Motor neuron (in vitro differentiated cells): ENCODE measurements around the gene TMEM178A. TPM values are rescaled to one million over a fixed set of nuclear protein-coding genes. Genes with fewer than 3 reads are reported as not detected.
A peak's percentile ranks its signal among the peaks of the same experiment; 100 is the strongest.

Experiments used
- ATAC-seq, 8 experiments: fragments of 200-7000 bp; cut with Tn5 transposase; replicated peaks in 6 of 8; 2 replicates each; pipeline ENCODE4 v1.8.0; 2021; ENCODE audit warnings: mild to moderate bottlenecking in 8 of 8, moderate library complexity in 8 of 8
- H3K27ac ChIP-seq, 2 donors: fragments of 250-450 bp; sonication (Bioruptor Pico); 2 replicates each; pipeline ENCODE4 v1.9.0; 2021; ENCODE audit warnings: antibody characterized with exemption in 2 of 2, mild to moderate bottlenecking in 2 of 2, moderate library complexity in 1 of 2
- H3K4me1 ChIP-seq, 2 donors: fragments of 250-450 bp; sonication (Bioruptor Pico); replicated peaks in 1 of 2; 2 replicates each; pipeline ENCODE4 v1.6.1; 2021; ENCODE audit warnings: antibody characterized with exemption in 2 of 2, mild to moderate bottlenecking in 2 of 2, moderate library complexity in 1 of 2
- H3K4me3 ChIP-seq, 5 donors: fragments of 250-450 bp; sonication (Bioruptor Pico); 2 replicates each; pipeline ENCODE4 v1.9.0; 2021; ENCODE audit warnings: antibody characterized with exemption in 5 of 5, mild to moderate bottlenecking in 5 of 5, moderate library complexity in 4 of 5
- WGBS, 10 experiments: fragments of 450-650 bp; shearing (Covaris generic); methylation state at CpG; one replicate each; pipeline ENCODE4 v1.0.0; 2022; 5-methylcytosine and 5-hydroxymethylcytosine counted together
- in situ Hi-C, 9 experiments: fragments of 400-800 bp; cut with MboI; loops; one replicate each; pipeline ENCODE4 v1.15.0; 2021; ENCODE audit warnings: low sequenced_read_pairs in 9 of 9, low pct_unique_long_range_greater_than_20kb in 2 of 9; ENCODE audit not compliant: unreplicated experiment in 9 of 9
- total RNA-seq, 8 experiments: library from RNA; unstranded; fragments of 300-600 nt; gene quantifications; 2 replicates each; pipeline versions ENCODE4 v1.2.3 to v1.2.4, GENCODE V29; 2022

Gene TMEM178A
- total RNA-seq, 8 experiments from 2014 or later: 4.9 to 97.7 (median 22.8) TPM

- in situ Hi-C loops: no loop called here
- 13 to 93% (median 62%) methylated on average over 1 to 4 of the region's 4 CpGs; no CpG with 5 or more reads in 1 of the 10 experiments for WGBS, 10 experiments
- H3K4me3 ChIP-seq: no peak overlapping the region
- no peak overlapping the region for H3K27ac ChIP-seq
- no peaks in the 10 kb centered on the region for H3K4me1 ChIP-seq
- peak in 3 of 8 experiments; percentile 30 to 61 (median 42) for ATAC-seq
Observed at GRCh38 chr2:39632876-39633275, 32.8 kb upstream of the TMEM178A start.

GRCh38 chr2:39636306-39636705 lies 29.4 kb upstream of the TMEM178A start:
- Histone ChIP-seq H3K27ac (no peak overlapping the region), H3K4me3 (no peak overlapping the region), H3K4me1 (no peaks in the 10 kb centered on the region)
- 49 to 100% (median 90%) methylated on average over 1 to 3 of the region's 3 CpGs; no CpG with 5 or more reads in 1 of the 10 experiments for WGBS, 10 experiments
- in situ Hi-C loops: no loop called here
- no peak for ATAC-seq

- in situ Hi-C loops: no loop called here
- WGBS, 10 experiments: 50 to 100% (median 88%) methylated on average over 1 to 3 of the region's 3 CpGs
- no peaks in the 10 kb centered on the region for H3K4me1 ChIP-seq
- no peak overlapping the region for H3K4me3 ChIP-seq
- no peak overlapping the region for H3K27ac ChIP-seq
- ATAC-seq: no peak
Observed at GRCh38 chr2:39638581-39638980, 27.1 kb upstream of the TMEM178A start.

GRCh38 chr2:39640107-39640506 lies 25.6 kb upstream of the TMEM178A start:
- WGBS, 10 experiments: 58 to 100% (median 100%) methylated on average over 1 to 2 of the region's 2 CpGs; no CpG with 5 or more reads in 5 of the 10 experiments
- no peak for ATAC-seq
- Histone ChIP-seq H3K4me3 (no peak overlapping the region), H3K27ac (no peak overlapping the region), H3K4me1 (no peaks in the 10 kb centered on the region)
- in situ Hi-C loops: no loop called here

- ATAC-seq: peak in 1 of 8 experiments; percentile 43
- Histone ChIP-seq H3K4me3 (no peak overlapping the region), H3K4me1 (no peaks in the 10 kb centered on the region), H3K27ac (no peak overlapping the region)
- WGBS, 10 experiments: 0 to 100% (median 84%) methylated on average over 1 to 2 of the region's 2 CpGs; no CpG with 5 or more reads in 1 of the 10 experiments
- in situ Hi-C loops: no loop called here
Observed at GRCh38 chr2:39640681-39641080, 25.0 kb upstream of the TMEM178A start.

GRCh38 chr2:39641635-39642034 lies 24.1 kb upstream of the TMEM178A start:
- no peak overlapping the region for H3K27ac ChIP-seq
- in situ Hi-C loops: no loop called here
- no peak overlapping the region for H3K4me3 ChIP-seq
- ATAC-seq: peak in 1 of 8 experiments; percentile 58
- H3K4me1 ChIP-seq: no peaks in the 10 kb centered on the region
- WGBS, 10 experiments: 45 to 93% (median 83%) methylated on average over 1 of the region's 1 CpG; no CpG with 5 or more reads in 1 of the 10 experiments

- Histone ChIP-seq H3K27ac (no peak overlapping the region), H3K4me1 (no peaks in the 10 kb centered on the region), H3K4me3 (no peak overlapping the region)
- WGBS, 10 experiments: 0 to 83% (median 32%) methylated on average over 1 to 4 of the region's 6 CpGs; no CpG with 5 or more reads in 2 of the 10 experiments
- in situ Hi-C loops: no loop called here
- peak; percentile 35 to 89 (median 58) for ATAC-seq
Observed at GRCh38 chr2:39642051-39642718, 23.5 kb upstream of the TMEM178A start.

GRCh38 chr2:39645826-39646225 lies 19.9 kb upstream of the TMEM178A start:
- H3K4me3 ChIP-seq: no peak overlapping the region
- WGBS, 10 experiments: 60 to 100% (median 90%) methylated on average over 1 to 2 of the region's 2 CpGs; no CpG with 5 or more reads in 5 of the 10 experiments
- in situ Hi-C loops: no loop called here
- H3K4me1 ChIP-seq: peaks cover 0 to 3% of the 10 kb centered on the region in 2 donors
- H3K27ac ChIP-seq: no peak overlapping the region
- no peak for ATAC-seq

- H3K4me3 ChIP-seq: no peak overlapping the region
- H3K27ac ChIP-seq: no peak overlapping the region
- ATAC-seq: no peak
- 86 to 100% (median 100%) methylated on average over 1 of the region's 1 CpG; no CpG with 5 or more reads in 4 of the 10 experiments for WGBS, 10 experiments
- peaks cover 0 to 3% of the 10 kb centered on the region in 2 donors for H3K4me1 ChIP-seq
- in situ Hi-C loops: no loop called here
Observed at GRCh38 chr2:39646267-39646666, 19.4 kb upstream of the TMEM178A start.

GRCh38 chr2:39647104-39647765 lies 18.5 kb upstream of the TMEM178A start:
- H3K27ac ChIP-seq: no peak overlapping the region
- peaks cover 0 to 3% of the 10 kb centered on the region in 2 donors for H3K4me1 ChIP-seq
- ATAC-seq: peak in 1 of 8 experiments; percentile 9
- H3K4me3 ChIP-seq: no peak overlapping the region
- WGBS, 10 experiments: 81 to 100% (median 93%) methylated on average over 1 to 3 of the region's 3 CpGs; no CpG with 5 or more reads in 3 of the 10 experiments
- in situ Hi-C loops: no loop called here

GRCh38 chr2:39648580-39648979 lies 17.1 kb upstream of the TMEM178A start:
- Histone ChIP-seq H3K27ac (no peak overlapping the region), H3K4me3 (no peak overlapping the region), H3K4me1 (peaks cover 0 to 3% of the 10 kb centered on the region in 2 donors)
- in situ Hi-C loops: no loop called here
- peak in 3 of 8 experiments; percentile 24 to 94 (median 90) for ATAC-seq

- in situ Hi-C loops: no loop called here
- ATAC-seq: no peak
- WGBS, 10 experiments: 89 to 100% (median 93%) methylated on average over 1 to 2 of the region's 2 CpGs; no CpG with 5 or more reads in 4 of the 10 experiments
- Histone ChIP-seq H3K4me3 (no peak overlapping the region), H3K27ac (no peak overlapping the region), H3K4me1 (peaks cover 0 to 3% of the 10 kb centered on the region in 2 donors)
Observed at GRCh38 chr2:39649511-39649910, 16.2 kb upstream of the TMEM178A start.

- peaks cover 0 to 3% of the 10 kb centered on the region in 2 donors for H3K4me1 ChIP-seq
- in situ Hi-C loops: no loop called here
- WGBS, 10 experiments: 80 to 100% (median 90%) methylated on average over 2 to 3 of the region's 3 CpGs
- ATAC-seq: no peak
- H3K27ac ChIP-seq: no peak overlapping the region
- no peak overlapping the region for H3K4me3 ChIP-seq
Observed at GRCh38 chr2:39650468-39650867, 15.2 kb upstream of the TMEM178A start.
